Measurements from ENCODE around the gene FAM217B. TPM values are rescaled to one million over a fixed set of nuclear protein-coding genes. Genes with fewer than 3 reads are reported as not detected.

FAM217B gene
- total and polyA plus RNA-seq, 7 experiments from 2014 or later, result 19.3 to 47.4 (median 28.0) TPM

GRCh38 chr20:59985864-59986263 is 45.7 kb downstream of the FAM217B start:
- intact Hi-C loops (cut with micrococcal nuclease), result no loop called here
- peaks cover 0 to 3% (median 0%) of the 10 kb centered on the region in 7 donors for H3K4me1 Mint-ChIP-seq
- no peaks in the 10 kb centered on the region for H3K27me3 Mint-ChIP-seq
- H3K9me3 Mint-ChIP-seq, result peaks cover 0 to 4% (median 0%) of the 10 kb centered on the region in 11 donors
- ChIA-PET CTCF (no interaction called here), POLR2A (interaction anchor here (0.6 kb wide), 1 partner anchor 1053 kb away, joined by 3 read pairs; no protein-coding TSS in a partner anchor)
- no peaks in the 10 kb centered on the region for H3K27me3 ChIP-seq (ENCODE audit: control insufficient read depth in 2 of 2, insufficient read depth in 2 of 2, low read length in 2 of 2)
- no peak overlapping the region for H3K27ac ChIP-seq (ENCODE audit: low read depth, low read length)
- no peaks in the 10 kb centered on the region for H3K9me3 ChIP-seq (ENCODE audit: control insufficient read depth in 2 of 3, low read length in 3 of 3)
- H3K4me3 Mint-ChIP-seq, result no peak overlapping the region
- no peak overlapping the region for H3K4me3 ChIP-seq (ENCODE audit: low read length)
- ATAC-seq (no peak), DNase-seq (no peak)
- H3K36me3 Mint-ChIP-seq, result peaks cover 0 to 35% (median 18%) of the 10 kb centered on the region in 5 donors
- H3K27ac Mint-ChIP-seq, result no peak overlapping the region
- peaks cover 0 to 4% (median 0%) of the 10 kb centered on the region in 3 experiments for H3K36me3 ChIP-seq (ENCODE audit: control insufficient read depth in 2 of 3, insufficient read depth in 3 of 3, low read length in 3 of 3)
- H3K4me1 ChIP-seq (ENCODE audit: control insufficient read depth in 2 of 2, insufficient read depth in 2 of 2, low read length in 2 of 2), result no peaks in the 10 kb centered on the region

- Histone ChIP-seq H3K9me3 (ENCODE audit: control insufficient read depth in 2 of 3, low read length in 3 of 3) (no peaks in the 10 kb centered on the region), H3K36me3 (ENCODE audit: control insufficient read depth in 2 of 3, insufficient read depth in 3 of 3, low read length in 3 of 3) (peaks cover 0 to 4% (median 0%) of the 10 kb centered on the region in 3 experiments), H3K4me1 (ENCODE audit: control insufficient read depth in 2 of 2, insufficient read depth in 2 of 2, low read length in 2 of 2) (no peaks in the 10 kb centered on the region), H3K27me3 (ENCODE audit: control insufficient read depth in 2 of 2, insufficient read depth in 2 of 2, low read length in 2 of 2) (no peaks in the 10 kb centered on the region), H3K27ac (ENCODE audit: low read depth, low read length) (no peak overlapping the region), H3K4me3 (ENCODE audit: low read length) (no peak overlapping the region)
- Mint-ChIP-seq H3K9me3 (peaks cover 0 to 1% (median 0%) of the 10 kb centered on the region in 11 donors), H3K36me3 (peaks cover 0 to 32% (median 17%) of the 10 kb centered on the region in 5 donors), H3K27me3 (no peaks in the 10 kb centered on the region), H3K27ac (no peak overlapping the region), H3K4me3 (no peak overlapping the region), H3K4me1 (peaks cover 0 to 3% (median 0%) of the 10 kb centered on the region in 7 donors)
- DNase-seq (no peak), ATAC-seq (no peak)
- POLR2A ChIA-PET, result no interaction called here
- intact Hi-C loops (cut with micrococcal nuclease), result no loop called here
- CTCF ChIA-PET, result interaction anchor here (0.7 kb wide), 1 partner anchor 30 kb away, joined by 4 read pairs; no protein-coding TSS in a partner anchor
These were observed 46.9 kb downstream of the FAM217B start for GRCh38 chr20:59987135-59987534.

- no peak overlapping the region for H3K4me3 Mint-ChIP-seq
- H3K27me3 Mint-ChIP-seq, result no peaks in the 10 kb centered on the region
- ChIA-PET POLR2A (no interaction called here), CTCF (no interaction called here)
- Histone ChIP-seq H3K4me1 (ENCODE audit: control insufficient read depth in 2 of 2, insufficient read depth in 2 of 2, low read length in 2 of 2) (no peaks in the 10 kb centered on the region), H3K27ac (ENCODE audit: low read depth, low read length) (no peak overlapping the region), H3K9me3 (ENCODE audit: control insufficient read depth in 2 of 3, low read length in 3 of 3) (no peaks in the 10 kb centered on the region), H3K4me3 (ENCODE audit: low read length) (no peak overlapping the region), H3K27me3 (ENCODE audit: control insufficient read depth in 2 of 2, insufficient read depth in 2 of 2, low read length in 2 of 2) (no peaks in the 10 kb centered on the region), H3K36me3 (ENCODE audit: control insufficient read depth in 2 of 3, insufficient read depth in 3 of 3, low read length in 3 of 3) (peaks cover 0 to 4% (median 0%) of the 10 kb centered on the region in 3 experiments)
- intact Hi-C loops (cut with micrococcal nuclease), result no loop called here
- no peak overlapping the region for H3K27ac Mint-ChIP-seq
- H3K9me3 Mint-ChIP-seq, result peaks cover 0 to 1% (median 0%) of the 10 kb centered on the region in 11 donors
- peaks cover 0 to 3% (median 0%) of the 10 kb centered on the region in 7 donors for H3K4me1 Mint-ChIP-seq
- H3K36me3 Mint-ChIP-seq, result peaks cover 0 to 32% (median 19%) of the 10 kb centered on the region in 5 donors
- no peak for ATAC-seq
- DNase-seq, result no peak
These were observed 48.0 kb downstream of the FAM217B start for GRCh38 chr20:59988141-59988540.

- ChIA-PET POLR2A (interaction anchor here (0.6 kb wide), 1 partner anchor 181 kb away, joined by 3 read pairs; no protein-coding TSS in a partner anchor), CTCF (interaction anchor here (0.6 kb wide), 1 partner anchor 26 kb away, joined by 3 read pairs; no protein-coding TSS in a partner anchor)
- Histone ChIP-seq H3K27me3 (ENCODE audit: control insufficient read depth in 2 of 2, insufficient read depth in 2 of 2, low read length in 2 of 2) (no peaks in the 10 kb centered on the region), H3K27ac (ENCODE audit: low read depth, low read length) (no peak overlapping the region), H3K36me3 (ENCODE audit: control insufficient read depth in 2 of 3, insufficient read depth in 3 of 3, low read length in 3 of 3) (no peaks in the 10 kb centered on the region), H3K4me3 (ENCODE audit: low read length) (no peak overlapping the region), H3K9me3 (ENCODE audit: control insufficient read depth in 2 of 3, low read length in 3 of 3) (no peaks in the 10 kb centered on the region), H3K4me1 (ENCODE audit: control insufficient read depth in 2 of 2, insufficient read depth in 2 of 2, low read length in 2 of 2) (no peaks in the 10 kb centered on the region)
- DNase-seq (no peak), ATAC-seq (no peak)
- no peak overlapping the region for H3K27ac Mint-ChIP-seq
- peaks cover 0 to 54% (median 51%) of the 10 kb centered on the region in 5 donors for H3K36me3 Mint-ChIP-seq
- intact Hi-C loops (cut with micrococcal nuclease), result no loop called here
- peaks cover 0 to 1% (median 0%) of the 10 kb centered on the region in 11 donors for H3K9me3 Mint-ChIP-seq
- peaks cover 0 to 5% (median 0%) of the 10 kb centered on the region in 7 donors for H3K4me1 Mint-ChIP-seq
- H3K27me3 Mint-ChIP-seq, result peaks cover 3 to 14% (median 4%) of the 10 kb centered on the region in 5 donors
- H3K4me3 Mint-ChIP-seq, result no peak overlapping the region
These were observed 52.4 kb downstream of the FAM217B start for GRCh38 chr20:59992526-59993084.

- peaks cover 0 to 5% (median 0%) of the 10 kb centered on the region in 7 donors for H3K4me1 Mint-ChIP-seq
- CTCF ChIA-PET, result interaction anchor here (0.7 kb wide), 1 partner anchor 435 kb away, joined by 3 read pairs; no protein-coding TSS in a partner anchor
- POLR2A ChIA-PET, result no interaction called here
- intact Hi-C loops (cut with micrococcal nuclease), result no loop called here
- H3K27ac Mint-ChIP-seq, result peak overlapping the region in 1 of 9 donors; percentile 37
- Histone ChIP-seq H3K27me3 (ENCODE audit: control insufficient read depth in 2 of 2, insufficient read depth in 2 of 2, low read length in 2 of 2) (no peaks in the 10 kb centered on the region), H3K9me3 (ENCODE audit: control insufficient read depth in 2 of 3, low read length in 3 of 3) (no peaks in the 10 kb centered on the region), H3K4me1 (ENCODE audit: control insufficient read depth in 2 of 2, insufficient read depth in 2 of 2, low read length in 2 of 2) (no peaks in the 10 kb centered on the region), H3K27ac (ENCODE audit: low read depth, low read length) (no peak overlapping the region), H3K36me3 (ENCODE audit: control insufficient read depth in 2 of 3, insufficient read depth in 3 of 3, low read length in 3 of 3) (no peaks in the 10 kb centered on the region), H3K4me3 (ENCODE audit: low read length) (no peak overlapping the region)
- H3K27me3 Mint-ChIP-seq, result peaks cover 3 to 14% (median 4%) of the 10 kb centered on the region in 5 donors
- ATAC-seq, result no peak
- no peak overlapping the region for H3K4me3 Mint-ChIP-seq
- peaks cover 0 to 59% (median 49%) of the 10 kb centered on the region in 5 donors for H3K36me3 Mint-ChIP-seq
- H3K9me3 Mint-ChIP-seq, result peaks cover 0 to 1% (median 0%) of the 10 kb centered on the region in 11 donors
- no peak for DNase-seq
These were observed 53.7 kb downstream of the FAM217B start for GRCh38 chr20:59993736-59994430.

- Histone ChIP-seq H3K4me1 (ENCODE audit: control insufficient read depth in 2 of 2, insufficient read depth in 2 of 2, low read length in 2 of 2) (no peaks in the 10 kb centered on the region), H3K27ac (ENCODE audit: low read depth, low read length) (no peak overlapping the region), H3K36me3 (ENCODE audit: control insufficient read depth in 2 of 3, insufficient read depth in 3 of 3, low read length in 3 of 3) (no peaks in the 10 kb centered on the region), H3K27me3 (ENCODE audit: control insufficient read depth in 2 of 2, insufficient read depth in 2 of 2, low read length in 2 of 2) (no peaks in the 10 kb centered on the region), H3K4me3 (ENCODE audit: low read length) (no peak overlapping the region), H3K9me3 (ENCODE audit: control insufficient read depth in 2 of 3, low read length in 3 of 3) (no peaks in the 10 kb centered on the region)
- CTCF ChIA-PET, result no interaction called here
- ATAC-seq (no peak), DNase-seq (no peak)
- peaks cover 3 to 14% (median 4%) of the 10 kb centered on the region in 5 donors for H3K27me3 Mint-ChIP-seq
- POLR2A ChIA-PET, result no interaction called here
- H3K27ac Mint-ChIP-seq, result no peak overlapping the region
- peaks cover 0 to 1% (median 0%) of the 10 kb centered on the region in 11 donors for H3K9me3 Mint-ChIP-seq
- H3K4me1 Mint-ChIP-seq, result peaks cover 0 to 5% (median 0%) of the 10 kb centered on the region in 7 donors
- peaks cover 0 to 63% (median 51%) of the 10 kb centered on the region in 5 donors for H3K36me3 Mint-ChIP-seq
- no peak overlapping the region for H3K4me3 Mint-ChIP-seq
- intact Hi-C loops (cut with micrococcal nuclease), result no loop called here
These were observed 54.5 kb downstream of the FAM217B start for GRCh38 chr20:59994697-59995122.
